HUDEP-2 (cell line): ENCODE results near the gene KCND3.

ENCODE experiments used
- DNase-seq, 76 experiments: peaks; one replicate each; lab custom pipeline; 2025; ENCODE audit not compliant: unreplicated experiment in 76 of 76; lab: John Stamatoyannopoulos, UW

KCND3 gene

DNA sequence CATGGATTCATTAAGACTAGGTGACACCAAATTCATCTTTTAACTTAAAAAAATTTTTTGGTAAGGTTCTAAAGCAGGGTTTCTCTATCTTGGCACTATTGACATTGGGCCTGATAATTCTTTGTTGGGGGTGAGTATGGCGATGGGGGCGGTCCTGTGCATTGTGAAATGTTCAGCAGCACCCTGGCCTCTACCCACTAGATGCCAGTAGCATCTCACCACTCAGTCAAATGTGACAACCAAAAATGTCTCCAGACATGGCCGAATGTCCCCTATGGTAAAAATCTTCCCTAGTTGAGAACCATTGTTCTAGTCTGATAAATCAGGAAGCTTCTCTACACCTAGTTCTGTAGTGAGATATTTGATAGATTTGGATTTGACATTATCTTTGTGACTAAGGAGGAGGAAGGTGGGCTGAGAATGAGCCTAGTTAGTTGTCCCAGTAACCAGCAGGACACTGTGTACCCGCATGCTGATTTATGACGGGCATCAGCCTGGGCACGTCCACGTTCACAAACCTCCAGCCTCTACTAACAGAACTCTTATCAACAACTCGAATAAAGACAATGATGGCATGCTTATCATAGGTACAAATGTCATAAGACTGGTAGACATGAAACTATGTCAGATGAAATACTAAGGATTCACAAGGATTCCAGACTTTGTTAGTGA is 104.6 kb downstream of the KCND3 start:
- no peak for DNase-seq

DNA sequence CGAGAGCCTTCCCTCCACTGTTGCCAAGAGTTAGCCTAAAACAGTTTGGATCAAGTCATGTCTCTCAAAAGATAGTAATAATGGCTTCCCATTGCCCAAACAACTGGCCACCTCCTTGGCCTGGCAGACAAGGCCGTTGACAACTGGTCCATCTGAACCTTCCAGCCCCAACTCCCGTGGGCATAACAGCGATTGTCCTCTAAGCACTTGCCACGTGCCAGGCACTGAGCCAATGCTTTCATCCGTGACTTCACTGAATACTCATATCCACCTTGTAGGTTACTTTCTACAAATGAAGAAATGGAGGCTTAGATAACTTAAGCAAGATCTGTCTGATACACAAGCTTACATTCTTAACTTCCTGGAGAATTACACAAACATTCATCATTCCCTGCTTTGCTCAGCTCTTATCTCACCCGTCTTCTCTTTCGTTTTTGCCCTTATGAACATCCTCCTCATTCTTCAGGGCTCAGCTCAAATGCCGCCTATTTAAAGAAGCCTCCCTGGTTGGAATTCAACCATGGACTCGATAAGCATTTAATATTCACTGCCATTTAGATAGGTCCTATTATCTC is 106.4 kb downstream of the KCND3 start:
- DNase-seq = no peak

DNA sequence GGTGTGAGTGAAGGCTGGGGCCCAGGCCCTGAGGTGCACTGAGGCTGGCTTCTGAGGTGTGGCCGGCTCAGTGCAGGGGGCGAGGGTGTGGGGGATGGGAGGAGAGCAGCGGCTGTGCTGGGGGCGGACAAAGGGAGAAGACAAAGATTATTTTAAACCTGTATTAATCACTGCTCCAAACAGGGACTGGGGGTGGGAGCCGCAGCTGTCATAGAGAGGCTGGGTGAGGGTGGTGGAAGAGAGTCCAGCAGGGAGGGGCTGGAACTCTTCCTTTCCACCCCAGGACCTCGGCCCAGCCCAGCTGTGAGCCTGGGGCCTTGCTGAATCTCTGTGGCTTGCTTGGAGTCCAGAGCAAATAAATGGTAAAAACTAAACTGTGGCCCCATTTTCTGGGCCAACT is 106.9 kb downstream of the KCND3 start:
- no peak for DNase-seq

DNA sequence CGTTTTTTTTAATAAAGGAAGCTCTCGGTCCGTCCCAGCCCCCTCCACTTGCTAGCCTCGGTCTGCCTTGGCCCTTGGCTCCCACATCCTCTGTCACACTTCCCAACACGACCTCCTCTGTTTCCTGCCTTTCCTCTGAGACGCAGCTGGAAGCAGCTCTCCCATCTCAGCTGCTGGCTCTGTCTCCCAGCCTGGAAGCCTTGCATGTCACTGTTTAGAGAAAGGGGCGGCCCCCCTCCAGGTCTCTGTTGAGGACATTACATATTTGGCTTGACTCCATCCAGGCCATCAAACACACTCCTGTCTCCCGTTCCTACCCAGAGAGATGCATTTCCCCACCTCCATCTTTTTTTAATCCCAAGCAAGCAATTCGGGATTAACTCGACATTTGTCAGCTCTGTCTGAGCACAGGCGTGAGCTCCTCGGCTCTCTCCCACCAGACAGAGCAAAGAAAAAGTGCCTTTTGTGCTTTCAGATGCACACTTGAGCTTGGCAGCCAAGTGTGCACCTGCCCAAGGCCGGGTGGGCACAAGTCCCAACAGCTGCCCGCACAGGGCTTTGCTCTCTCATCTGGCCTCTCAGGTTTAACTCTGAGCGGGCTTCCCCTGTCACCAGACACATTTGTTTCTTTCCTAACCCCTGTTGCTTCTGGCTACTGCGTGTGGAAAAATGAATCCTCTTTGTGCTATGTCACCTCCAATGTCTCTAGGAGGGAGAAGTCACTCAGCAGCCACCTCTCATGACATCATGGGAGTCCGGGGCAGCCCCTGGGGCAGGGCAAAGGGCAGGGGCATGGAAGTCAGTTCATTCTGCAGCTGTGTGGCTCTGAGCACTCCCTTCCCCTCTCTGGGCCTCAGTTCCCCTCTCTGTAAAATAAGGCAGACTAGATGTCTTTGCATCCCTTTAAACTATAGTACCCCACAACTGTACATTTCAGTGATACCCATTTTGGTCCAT is 108.3 kb downstream of the KCND3 start:
- DNase-seq = no peak

GRCh38 chr1:111879081-111879480 is 110.4 kb downstream of the KCND3 start:
- no peak for DNase-seq

DNA sequence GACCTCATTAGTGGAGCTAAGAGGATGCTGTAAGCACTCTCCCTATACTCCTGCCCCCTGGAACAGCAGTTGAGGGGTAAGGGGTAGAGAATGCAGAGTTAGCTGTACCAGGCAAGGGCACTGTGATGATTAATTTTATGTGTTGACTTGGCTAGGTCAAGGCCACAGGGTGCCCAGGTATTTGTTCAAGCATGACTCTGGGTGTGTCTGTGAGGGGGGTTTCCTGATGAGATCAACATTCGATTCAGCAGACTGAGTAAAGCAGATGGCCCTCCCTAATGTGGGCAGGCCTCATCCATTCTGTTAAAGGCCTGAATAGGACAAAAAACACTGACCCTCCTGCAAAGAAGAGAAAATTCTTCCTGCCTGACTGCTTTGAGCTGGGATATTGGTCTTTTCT is 110.8 kb downstream of the KCND3 start:
- no peak for DNase-seq

GRCh38 chr1:111878091-111878490 is 111.4 kb downstream of the KCND3 start:
- no peak for DNase-seq

- no peak for DNase-seq
Observed at GRCh38 chr1:111876631-111877030, 112.8 kb downstream of the KCND3 start.

DNA sequence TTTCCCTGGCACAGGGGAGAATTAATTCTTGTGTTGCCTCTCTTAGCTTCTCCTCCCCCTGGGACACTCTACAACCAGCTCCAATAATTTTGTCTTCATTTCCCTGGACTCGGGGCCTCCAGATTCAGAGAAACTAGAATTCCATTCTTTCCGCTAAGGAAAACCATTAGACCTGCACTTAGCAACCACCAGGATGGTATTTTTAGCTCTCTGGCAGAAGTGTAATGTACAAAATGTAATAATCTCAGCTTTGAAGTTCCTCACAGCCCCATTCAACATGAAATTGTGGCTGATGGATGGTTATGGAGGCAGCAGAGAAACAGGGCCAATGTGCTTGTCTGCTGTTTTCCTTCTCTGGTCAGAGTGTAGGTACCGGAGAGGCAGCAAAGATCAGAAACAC is 113.8 kb downstream of the KCND3 start:
- no peak for DNase-seq

DNA sequence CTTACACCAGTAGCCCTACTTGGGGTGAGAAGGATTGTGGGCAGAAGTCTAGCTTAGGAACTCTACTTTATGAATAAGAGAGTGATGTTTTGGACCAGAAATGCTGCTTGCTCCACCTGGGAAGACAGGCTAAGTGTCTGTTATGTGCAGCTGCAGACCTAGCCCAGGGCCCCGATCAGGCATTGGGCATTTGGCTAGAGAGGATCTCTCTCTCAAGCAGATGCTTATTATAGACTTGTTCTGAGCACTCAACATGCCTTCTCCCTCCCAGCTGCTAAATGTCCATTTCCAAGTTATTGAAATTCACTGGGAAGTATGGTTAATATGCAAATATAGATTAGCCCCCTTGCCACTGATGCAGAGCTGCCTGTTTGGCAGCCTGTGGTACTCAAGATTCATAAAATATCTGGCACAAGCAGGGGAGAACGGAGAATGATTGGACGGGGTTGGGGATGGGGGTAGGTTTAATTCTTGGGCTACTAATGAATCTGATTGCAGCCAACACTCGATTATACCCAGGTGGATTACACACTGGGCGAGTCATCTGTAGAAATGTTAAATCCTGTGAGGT is 115.9 kb downstream of the KCND3 start:
- DNase-seq = no peak

DNA sequence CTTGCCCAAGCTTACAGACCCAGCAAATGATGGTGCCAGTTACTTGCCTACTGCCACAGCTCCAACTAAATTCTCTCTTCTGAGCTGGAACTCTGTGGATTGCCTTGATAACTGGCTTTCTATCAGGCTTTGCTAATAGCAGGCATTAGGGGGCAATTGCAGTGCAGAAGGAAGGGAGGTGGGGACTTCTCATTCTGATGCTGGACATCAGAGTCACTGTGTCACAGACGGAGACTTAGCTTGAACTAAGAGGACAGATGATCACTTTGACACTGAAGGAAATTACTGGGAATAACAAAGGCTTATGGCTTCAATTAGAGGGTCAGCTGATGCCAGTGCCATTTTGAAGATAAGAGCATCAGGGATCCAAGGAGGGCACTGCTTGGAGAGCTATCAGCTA is 119.3 kb downstream of the KCND3 start:
- no peak for DNase-seq

DNA sequence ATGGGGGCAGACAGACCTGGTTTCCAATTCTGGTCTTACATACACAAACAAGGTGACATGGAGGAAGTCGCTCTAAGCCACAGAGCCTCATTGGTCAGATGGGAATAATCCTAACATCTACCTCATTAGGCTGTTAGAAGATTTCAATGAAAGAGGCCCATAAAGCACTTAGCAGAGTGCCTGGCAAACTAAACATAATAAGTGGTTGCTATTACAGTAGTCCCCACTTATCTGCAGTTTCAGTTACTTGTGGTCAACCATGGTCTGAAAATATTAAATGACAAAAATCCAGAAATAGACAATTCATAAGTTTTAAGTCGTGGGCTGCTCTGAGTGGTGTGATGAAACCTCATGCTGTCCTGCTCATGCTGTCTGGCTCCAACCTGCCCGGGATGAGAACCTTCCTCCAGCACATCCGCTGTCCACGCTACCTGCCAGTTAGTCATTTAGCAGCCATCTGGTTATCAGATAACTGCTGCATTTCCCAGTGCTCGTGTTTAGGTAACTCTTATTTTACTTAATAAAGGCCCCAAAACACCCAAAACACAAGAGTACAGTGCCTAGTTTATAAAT is 121.5 kb downstream of the KCND3 start:
- DNase-seq = no peak

DNA sequence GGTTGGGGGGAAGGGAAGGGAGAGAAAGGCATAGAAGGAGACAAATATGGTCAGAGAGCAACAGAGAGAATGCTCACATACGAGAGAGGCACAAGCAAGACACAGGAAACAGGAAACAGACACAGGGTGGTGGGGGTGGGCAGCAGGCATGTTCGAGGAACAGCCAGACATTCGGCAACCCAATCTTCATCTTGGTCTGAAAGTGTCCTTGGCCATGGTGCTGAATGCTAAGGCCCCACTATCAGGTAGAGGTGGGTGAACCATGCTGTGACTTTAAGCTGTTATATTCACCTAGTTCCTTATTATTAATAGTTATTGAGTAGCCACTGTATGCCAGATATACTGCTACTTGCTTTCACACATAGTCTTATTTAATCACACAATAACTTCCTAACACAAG is 124.6 kb downstream of the KCND3 start:
- no peak for DNase-seq

GRCh38 chr1:111863401-111863800 is 126.1 kb downstream of the KCND3 start:
- no peak for DNase-seq

DNA sequence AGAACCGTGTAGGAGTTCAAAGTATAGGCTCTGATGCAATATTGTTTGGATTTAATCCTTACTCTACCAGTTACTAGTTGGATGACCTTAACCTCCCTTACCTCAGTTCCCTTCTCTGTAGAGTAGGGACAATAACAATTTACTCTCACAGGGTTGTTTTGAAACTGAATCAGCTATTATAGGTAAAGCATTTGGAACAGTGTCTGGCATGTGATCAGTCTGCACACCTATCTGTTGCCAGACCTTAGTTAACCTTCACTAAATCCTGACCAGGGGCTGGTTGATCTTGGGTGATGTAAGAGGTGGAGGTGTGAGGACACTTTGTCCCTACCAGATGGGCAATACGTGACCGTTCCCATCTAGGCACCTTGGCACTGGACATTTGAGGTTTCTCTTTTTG is 126.9 kb downstream of the KCND3 start:
- DNase-seq = no peak

DNA sequence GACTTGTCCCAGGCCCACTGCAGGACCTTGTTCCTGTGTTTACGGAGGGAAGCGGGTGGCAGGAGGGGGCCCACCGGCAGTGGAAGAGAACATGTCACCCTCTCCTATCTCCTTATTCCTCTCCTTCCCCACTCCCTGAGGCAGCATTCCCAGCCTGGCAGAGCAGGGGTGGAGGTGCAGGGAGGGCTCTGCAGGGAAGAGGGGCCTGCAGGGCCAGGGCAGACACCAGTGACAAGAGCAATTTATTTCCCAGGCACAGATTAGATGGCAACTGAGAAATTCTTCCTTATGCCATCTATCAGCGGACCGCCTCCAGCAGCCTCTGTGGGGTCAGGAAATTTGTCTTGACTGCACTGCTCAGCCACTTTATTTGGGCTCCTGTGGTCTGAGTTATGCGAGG is 127.9 kb downstream of the KCND3 start:
- no peak for DNase-seq

- no peak for DNase-seq
Observed at GRCh38 chr1:111857194-111857651, 132.2 kb downstream of the KCND3 start.

DNA sequence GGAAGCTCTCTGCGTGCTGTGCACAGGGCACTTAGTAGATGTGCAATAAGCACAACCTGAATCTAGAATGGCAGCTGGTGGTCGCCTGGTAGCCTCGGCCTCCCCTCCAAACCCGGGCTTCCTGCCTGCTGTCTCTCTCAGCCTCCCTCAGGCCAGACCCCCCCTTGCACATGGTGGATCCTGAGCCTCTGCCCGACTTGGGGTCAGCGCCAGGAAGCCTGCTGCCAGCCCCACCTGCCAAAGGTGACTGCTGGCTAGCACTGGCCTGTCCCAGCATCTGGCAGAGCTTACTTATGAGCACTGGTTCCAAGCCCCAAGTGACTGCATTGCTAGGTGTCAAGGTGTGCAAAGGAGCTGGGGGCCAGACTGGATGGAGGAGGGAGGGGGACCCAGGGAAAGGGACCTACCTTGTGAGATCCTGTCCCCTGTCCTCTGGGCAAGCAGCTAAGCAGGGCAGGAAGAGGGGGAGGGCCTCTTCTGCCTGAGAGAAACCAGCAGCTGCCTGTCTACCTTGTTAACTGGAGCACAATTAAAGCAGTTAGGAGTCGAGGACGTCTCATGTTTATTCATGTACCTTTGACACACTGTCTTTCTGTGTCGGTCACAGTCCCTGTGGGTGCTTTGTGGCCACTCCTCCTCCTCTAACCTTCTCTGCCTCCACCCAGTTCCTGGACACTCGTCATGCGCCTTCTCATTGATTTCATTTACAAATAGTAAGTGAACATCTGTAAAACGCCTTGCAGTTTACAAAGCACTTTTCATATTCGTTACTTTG is 132.9 kb downstream of the KCND3 start:
- no peak for DNase-seq

DNA sequence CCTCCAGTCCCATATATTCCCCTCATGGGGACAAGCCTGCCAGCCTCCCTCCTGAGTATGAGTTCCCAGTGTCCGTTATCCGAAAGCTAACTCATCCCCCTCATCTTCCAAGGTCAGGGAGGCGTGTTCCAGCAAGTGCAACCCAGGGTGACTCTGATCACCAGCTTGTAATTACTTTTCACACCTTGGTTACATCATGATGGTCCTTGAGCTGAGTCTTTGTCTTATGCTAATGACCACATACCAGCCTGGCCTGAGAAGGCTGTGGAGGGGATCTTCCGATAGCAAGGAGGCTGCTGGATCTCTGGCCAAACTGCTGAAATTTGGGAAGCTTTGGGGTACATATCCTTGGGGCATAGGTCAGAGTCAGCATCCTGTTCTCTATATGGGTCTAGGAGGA is 134.2 kb downstream of the KCND3 start:
- DNase-seq = no peak

DNA sequence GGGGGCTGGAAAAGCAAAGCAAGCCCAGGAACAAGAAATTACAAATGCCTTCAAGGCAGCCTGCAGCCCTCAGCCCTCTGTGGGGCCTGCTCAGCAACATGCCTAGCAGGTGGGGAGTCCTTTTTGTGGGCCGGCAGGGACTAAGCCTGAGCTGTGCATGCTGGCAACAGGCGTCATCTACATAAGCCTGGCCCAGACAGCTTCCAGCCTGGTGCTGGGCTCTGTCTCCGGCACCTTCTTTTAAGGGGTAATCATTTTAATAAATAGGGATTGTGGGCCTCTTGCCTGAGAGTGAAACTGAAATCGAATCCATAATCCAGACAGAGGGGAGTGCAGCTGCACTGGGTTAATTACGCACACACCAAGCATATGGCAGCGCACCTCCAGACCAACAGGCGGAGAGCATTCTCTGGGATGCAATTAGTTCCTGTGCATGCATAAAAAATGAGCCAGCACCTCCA is 137.2 kb downstream of the KCND3 start:
- no peak for DNase-seq
